SKM-1 (cell line): Measurements from ENCODE around the gene NNMT.

Source experiments
- DNase-seq: peaks from one replicate; lab custom pipeline; 2025; ENCODE audit not compliant: unreplicated experiment; lab: John Stamatoyannopoulos, UW

Gene NNMT

GRCh38 chr11:114282488-114282887 is 13.7 kb upstream of the NNMT start:
- DNase-seq, result no peak

GRCh38 chr11:114283422-114283821 is 12.8 kb upstream of the NNMT start:
- DNase-seq, result no peak

GRCh38 chr11:114284021-114284420 is 12.2 kb upstream of the NNMT start:
- no peak for DNase-seq

GRCh38 chr11:114284914-114285313 is 11.3 kb upstream of the NNMT start:
- DNase-seq, result no peak

GRCh38 chr11:114285599-114285998 is 10.6 kb upstream of the NNMT start:
- DNase-seq, result no peak

- DNase-seq, result no peak
Measured at GRCh38 chr11:114286229-114286628, 10.0 kb upstream of the NNMT start.

- no peak for DNase-seq
Measured at GRCh38 chr11:114287154-114287553, 9.0 kb upstream of the NNMT start.

GRCh38 chr11:114288136-114288535 is 8.1 kb upstream of the NNMT start:
- DNase-seq, result no peak

GRCh38 chr11:114289779-114290178 is 6.4 kb upstream of the NNMT start:
- no peak for DNase-seq

GRCh38 chr11:114290503-114291235 is 5.5 kb upstream of the NNMT start:
- no peak for DNase-seq

- no peak for DNase-seq
Measured at GRCh38 chr11:114291381-114291780, 4.8 kb upstream of the NNMT start.

- no peak for DNase-seq
Measured at GRCh38 chr11:114291842-114292680, 4.1 kb upstream of the NNMT start.

- no peak for DNase-seq
Measured at GRCh38 chr11:114293201-114293711, 2.9 kb upstream of the NNMT start.

- no peak for DNase-seq
Measured at GRCh38 chr11:114296605-114297372, 590 bp downstream of the NNMT start.

GRCh38 chr11:114297806-114298709 is 1.9 kb downstream of the NNMT start:
- DNase-seq, result no peak

GRCh38 chr11:114298710-114299109 is 2.5 kb downstream of the NNMT start:
- no peak for DNase-seq

- no peak for DNase-seq
Measured at GRCh38 chr11:114301088-114301487, 4.9 kb downstream of the NNMT start.

GRCh38 chr11:114301927-114302326 is 5.7 kb downstream of the NNMT start:
- no peak for DNase-seq

GRCh38 chr11:114302663-114303062 is 6.5 kb downstream of the NNMT start:
- no peak for DNase-seq

GRCh38 chr11:114304065-114304464 is 7.9 kb downstream of the NNMT start:
- no peak for DNase-seq
